GM18502 (cell line): ENCODE data around the gene PRRT3.
"Not testable (repeated sequence)": the region's sequence is repeated elsewhere in the genome, so short reads cannot be mapped to it uniquely, and the experiment has no call there.

Experiments
- ATAC-seq: cut with Tn5 transposase; IDR thresholded peaks from one replicate; pipeline ENCODE4 v1.9.1; 2021; ENCODE audit warnings: mild to moderate bottlenecking; ENCODE audit not compliant: unreplicated experiment, poor library complexity

PRRT3 gene

DNA sequence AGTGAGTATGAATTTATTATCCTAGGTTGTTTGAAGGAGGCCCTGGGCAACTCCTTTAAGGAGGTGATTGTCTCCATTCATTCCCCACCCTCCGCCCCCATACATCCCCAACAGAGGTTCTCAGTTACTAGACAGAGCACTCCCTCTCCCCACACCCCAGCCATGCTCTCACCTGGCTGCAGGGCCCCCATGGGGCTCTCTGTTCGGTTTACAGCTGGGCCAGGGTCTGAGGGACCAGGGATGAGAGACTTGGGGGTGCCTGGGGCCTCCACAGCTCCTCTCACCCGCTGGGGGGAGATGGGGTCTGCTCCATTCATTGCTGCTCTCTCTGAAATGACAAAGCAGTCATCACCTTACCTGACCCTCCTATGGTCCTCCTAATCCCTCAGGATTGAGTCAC is 3.6 kb downstream of the PRRT3 start:
- no peak for ATAC-seq

DNA sequence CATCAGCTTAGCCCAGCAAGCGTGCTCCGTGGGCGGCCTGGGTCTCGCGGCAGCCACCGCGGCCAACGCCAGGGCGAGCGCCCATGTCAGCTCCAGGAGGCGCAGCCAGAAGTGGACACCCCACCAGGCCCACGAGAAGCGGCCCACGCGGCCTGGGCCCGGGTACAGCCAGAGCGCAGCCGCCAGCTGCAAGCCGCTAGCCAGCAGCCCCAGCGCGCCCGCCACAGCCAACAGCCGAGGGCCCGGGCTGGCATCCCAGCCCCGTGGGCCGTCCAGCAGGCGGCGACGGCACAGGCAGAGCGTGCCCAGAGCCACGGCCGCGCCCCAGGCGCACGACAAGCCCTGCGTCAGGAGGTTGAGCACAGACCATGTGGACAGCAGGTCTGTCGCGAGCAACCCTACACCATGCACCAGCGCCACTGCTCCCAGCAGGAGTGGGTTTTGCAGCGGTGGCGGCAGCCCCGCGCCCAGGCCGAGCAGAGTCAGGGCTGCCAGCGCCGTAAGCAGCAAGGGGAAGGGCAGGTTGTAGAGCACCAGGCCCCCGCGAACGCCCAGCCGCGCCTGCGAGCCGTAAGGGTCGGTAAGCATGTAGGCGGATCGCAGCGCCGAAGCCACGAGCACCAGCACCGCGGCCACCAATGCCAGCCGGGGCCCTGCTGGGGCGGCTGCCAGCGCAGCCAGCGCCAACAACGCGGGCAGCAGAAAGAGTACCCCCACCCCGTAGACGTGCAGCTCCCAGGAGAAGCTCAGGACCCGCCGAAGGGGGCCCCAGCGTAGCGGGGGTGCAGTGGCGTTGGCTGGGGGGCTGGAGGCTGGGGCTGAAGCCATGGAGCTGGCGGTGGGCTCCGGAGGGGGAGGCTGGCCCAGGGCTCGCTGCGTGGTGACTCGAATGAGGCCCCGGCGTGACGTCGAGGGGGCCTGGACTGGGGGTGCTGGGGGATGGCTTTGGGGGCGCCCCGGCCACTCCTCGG is 4.9 kb downstream of the PRRT3 start:
- no peak for ATAC-seq

DNA sequence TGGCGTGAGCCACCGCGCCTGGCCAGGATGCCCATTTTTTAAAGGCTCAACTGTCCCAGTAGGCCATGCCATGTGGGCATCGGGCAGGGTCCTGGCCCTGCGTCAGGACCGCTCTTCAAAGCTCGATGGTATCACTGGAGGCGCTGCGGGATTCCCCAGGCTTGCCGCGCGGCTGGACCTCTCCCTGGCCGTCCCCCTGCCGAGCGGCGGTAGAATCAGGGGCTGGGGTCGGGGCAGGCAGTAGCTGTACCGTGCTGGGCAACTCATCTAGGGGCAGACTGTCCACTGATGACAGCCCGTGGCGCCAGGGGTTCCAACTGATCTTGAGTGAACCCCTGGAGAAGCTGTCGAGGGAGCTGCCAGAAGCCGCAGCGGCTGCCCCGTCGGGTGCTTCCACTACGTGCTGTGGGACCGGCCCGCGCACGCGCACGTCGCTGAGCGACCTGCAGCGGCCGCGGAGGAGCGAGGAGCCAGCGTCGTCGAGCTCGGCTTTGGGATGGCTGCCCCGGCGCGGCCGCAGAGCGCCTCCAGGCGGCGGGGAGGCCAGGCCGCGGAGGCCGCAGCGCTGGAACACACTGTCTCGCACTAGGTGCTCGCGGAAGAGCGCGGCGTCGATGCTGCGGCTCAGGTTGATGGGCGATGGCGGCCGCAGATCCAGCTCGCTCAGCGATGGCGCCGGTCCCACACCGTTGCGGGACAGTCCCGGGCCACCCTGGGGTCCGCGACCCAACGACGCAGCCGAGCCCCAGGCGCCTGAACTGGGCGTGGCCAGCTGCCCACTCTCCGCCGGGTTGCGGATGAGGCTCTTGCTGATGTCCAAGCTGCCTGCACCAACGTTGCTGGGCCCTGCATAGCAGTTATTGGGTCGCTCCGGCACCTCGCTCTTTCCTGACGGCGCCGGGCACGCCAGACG is 5.8 kb downstream of the PRRT3 start:
- no peak for ATAC-seq

DNA sequence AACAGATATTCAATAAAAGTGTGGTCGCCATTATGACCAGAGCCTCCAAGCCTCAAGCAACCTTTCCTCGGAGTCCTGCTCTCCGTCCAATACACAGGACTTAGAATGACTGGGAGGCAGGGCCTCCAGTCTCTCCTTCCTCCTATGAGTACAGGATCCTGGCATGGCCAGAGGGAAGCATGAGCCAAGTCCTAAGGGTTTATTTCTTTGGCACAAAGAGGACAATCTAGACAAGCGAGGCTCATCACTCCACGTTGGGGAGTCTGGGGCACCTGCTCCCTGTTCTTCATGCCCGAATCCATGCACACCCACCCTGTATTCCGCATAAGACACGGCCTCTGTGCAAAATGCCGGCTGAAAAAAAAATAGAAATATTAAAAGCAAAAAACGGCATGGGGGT is 6.8 kb downstream of the PRRT3 start:
- no peak for ATAC-seq

DNA sequence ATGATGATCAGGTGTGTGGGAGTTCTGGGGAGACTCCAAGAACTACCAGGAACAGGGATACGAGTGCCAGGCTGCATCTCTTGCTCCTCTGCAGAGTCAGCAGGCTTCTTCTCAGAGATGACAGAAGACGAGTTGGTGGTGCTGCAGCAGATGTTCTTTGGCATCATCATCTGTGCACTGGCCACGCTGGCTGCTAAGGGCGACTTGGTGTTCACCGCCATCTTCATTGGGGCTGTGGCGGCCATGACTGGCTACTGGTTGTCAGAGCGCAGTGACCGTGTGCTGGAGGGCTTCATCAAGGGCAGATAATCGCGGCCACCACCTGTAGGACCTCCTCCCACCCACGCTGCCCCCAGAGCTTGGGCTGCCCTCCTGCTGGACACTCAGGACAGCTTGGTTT is 7.9 kb downstream of the PRRT3 start:
- ATAC-seq, result no peak

DNA sequence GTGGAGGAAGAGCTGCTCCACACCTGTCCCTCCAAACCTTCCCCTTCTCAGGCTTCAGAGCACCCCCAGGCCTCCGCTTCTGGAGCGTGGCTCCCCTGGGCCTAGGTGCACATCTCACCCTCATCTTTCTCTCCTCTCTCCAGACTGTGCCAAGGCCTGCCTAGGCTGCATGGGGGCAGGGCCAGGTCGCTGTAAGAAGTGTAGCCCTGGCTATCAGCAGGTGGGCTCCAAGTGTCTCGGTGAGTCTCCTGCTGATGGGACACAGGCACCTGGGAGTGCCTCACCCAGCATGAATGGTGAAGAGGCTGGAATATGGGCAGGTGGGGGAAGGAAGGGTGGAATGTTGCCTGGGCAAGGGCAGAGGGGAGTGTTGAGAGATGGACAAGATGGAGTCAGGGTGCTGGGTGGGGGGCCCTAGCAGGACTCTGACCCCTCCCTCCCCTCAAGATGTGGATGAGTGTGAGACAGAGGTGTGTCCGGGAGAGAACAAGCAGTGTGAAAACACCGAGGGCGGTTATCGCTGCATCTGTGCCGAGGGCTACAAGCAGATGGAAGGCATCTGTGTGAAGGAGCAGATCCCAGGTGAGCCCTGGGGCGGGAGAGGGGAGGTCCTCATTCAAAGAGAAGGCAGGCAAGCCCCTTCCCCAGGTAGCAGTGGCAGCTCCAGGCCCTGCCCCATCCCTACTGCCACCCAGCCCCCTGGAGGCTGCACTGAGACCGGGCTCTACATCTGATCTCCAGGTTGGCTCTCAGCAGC is 9.1 kb downstream of the PRRT3 start:
- ATAC-seq, result no peak

DNA sequence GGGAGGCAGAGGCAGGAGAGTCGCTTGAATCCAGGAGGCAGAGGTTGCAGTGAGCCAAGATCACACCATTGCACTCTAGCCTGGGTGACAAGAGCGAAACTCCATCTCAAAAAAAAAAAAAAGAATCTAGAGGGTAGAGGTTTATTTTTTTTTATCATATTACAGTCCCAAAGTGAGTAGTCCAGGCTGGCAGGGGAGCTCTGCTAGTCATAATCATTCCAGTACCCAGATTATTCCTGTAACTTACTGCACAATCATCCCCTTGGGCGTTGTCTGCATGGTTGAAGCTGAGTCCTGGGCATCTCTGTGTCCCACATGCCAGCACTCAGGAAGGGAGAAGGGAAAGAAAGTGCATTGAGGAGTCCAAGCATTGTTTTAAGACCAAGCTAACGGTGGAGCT is 10.0 kb downstream of the PRRT3 start:
- ATAC-seq, result no peak

DNA sequence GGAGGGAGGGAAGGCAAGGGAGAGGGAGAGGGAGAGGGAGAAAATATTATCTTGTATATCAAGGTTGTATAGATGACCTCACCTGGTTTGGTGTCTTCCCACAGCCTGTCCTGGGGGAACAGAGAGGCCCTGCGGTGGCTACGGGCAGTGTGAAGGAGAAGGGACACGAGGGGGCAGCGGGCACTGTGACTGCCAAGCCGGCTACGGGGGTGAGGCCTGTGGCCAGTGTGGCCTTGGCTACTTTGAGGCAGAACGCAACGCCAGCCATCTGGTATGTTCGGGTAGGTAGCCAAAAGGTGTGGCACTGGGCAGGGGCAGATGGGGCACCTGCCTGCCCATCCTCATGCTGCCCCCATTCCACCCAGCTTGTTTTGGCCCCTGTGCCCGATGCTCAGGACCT is 11.5 kb downstream of the PRRT3 start:
- ATAC-seq, result no peak

DNA sequence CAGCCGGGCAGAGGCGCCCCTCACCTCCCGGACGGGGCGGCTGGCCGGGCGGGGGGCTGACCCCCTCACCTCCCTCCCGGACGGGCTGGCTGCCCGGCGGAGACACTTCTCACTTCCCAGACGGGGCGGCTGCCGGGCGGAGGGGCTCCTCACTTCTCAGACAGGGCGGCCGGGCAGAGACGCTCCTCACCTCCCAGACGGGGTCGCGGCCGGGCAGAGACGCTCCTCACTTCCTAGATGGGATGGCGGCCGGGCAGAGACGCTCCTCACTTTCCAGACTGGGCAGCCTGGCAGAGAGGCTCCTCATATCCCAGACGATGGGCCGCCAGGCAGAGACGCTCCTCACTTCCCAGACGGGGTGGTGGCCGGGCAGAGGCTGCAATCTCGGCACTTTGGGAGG is 12.3 kb downstream of the PRRT3 start:
- ATAC-seq, result not testable (repeated sequence)

DNA sequence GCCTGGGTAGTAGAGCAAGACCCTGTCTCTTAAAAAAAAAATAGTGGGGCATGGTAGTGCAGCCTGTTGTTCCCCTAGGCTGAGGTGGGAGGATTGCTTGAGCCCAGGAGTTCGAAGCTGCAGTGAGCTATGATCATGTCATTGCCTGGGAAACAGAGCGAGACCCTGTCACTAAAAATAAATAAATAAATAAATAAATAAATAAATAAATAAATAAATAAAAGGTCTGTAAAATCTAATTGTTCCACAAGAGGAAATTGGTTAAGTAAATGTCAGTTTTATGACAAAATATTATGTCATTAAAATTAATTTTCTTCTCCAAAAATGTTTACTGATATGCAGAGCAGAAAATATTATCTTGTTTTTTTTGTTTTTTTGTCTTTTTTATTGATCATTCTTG is 13.2 kb downstream of the PRRT3 start:
- no peak for ATAC-seq

DNA sequence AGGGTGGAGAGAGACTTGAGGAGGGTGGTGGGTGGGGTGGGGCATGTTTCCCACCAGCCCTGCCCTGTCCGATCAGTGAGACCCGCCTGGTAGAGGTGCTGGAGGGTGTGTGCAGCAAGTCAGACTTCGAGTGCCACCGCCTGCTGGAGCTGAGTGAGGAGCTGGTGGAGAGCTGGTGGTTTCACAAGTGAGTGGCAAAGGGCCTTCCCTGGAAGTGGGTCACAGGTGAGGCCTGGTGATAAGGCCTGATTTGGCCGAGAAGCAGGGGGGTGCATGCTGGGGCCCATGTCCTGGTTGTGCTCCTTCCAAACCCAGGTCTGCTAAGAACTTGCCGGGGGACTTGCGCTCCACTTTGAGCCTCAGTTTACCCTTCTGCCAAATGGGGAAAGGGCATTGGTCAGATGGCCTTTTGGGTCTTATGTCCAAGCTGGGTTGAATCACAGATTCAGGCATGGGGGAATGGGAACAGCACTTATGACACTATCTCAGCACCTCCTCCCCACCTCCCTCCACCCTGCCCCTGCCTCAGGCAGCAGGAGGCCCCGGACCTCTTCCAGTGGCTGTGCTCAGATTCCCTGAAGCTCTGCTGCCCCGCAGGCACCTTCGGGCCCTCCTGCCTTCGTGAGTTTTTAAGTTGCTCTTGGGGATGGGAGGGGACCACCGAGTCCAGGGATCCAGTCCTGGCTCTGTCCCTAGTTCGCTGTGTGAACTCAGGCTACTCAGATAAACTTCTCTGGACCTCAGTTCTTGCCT is 14.5 kb downstream of the PRRT3 start:
- ATAC-seq, result no peak

DNA sequence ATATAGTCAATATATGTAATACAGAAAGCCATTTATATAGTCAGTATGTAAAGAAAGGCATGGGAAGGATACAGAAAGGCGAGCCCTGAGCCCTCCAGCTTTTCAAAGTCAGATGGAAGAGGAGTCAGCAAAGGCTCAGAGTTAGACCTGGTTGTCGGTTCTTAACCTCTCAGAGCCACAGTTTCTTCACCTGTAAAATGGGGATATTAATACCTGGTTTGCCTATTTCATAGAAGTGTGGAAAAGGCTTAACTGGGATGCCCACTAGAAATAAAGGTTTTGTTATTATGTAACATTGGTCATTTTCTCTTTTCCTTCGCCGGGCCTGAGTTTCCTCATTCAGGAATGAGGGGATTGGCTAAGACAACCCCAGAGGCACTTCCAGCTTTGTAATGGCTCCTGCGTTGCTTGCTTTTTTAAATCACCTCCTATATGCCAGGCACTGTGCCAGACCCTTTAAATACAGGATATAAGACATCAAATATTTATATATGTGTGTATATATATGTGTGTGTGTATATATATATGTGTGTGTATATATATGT is 16.2 kb downstream of the PRRT3 start:
- ATAC-seq, result no peak

DNA sequence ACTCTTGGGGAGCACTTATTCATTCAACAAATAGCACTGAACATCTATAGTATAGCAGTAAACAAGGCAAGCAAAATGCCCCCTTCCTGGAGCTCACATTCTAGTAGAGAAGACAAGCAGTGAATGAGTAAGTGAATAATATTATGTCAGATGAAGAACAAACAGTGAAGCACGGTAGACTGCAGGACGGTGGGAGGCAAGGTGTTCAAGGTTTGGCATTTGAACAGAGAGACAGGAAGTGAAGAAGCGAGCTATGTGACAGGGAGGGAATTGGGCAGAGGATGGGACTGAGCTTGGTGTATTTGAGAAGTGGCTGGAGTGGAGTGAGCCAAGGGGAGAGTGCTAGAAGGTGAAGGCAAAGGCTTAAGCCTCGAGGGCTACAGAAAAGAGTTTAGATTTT is 17.2 kb downstream of the PRRT3 start:
- no peak for ATAC-seq

DNA sequence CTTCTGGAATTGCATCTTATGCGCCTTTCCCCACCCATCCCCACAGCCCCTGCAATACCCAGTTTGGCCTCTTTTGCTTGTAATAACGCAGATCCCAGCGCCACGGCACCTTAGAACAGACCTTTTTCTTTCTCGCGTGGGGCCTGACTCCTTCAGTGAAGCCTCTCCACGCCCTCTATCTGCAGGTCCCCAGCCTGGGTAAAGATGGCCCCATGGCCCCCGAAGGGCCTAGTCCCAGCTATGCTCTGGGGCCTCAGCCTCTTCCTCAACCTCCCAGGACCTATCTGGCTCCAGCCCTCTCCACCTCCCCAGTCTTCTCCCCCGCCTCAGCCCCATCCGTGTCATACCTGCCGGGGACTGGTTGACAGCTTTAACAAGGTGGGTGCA is 18.0 kb downstream of the PRRT3 start:
- peak; percentile 1 for ATAC-seq

DNA sequence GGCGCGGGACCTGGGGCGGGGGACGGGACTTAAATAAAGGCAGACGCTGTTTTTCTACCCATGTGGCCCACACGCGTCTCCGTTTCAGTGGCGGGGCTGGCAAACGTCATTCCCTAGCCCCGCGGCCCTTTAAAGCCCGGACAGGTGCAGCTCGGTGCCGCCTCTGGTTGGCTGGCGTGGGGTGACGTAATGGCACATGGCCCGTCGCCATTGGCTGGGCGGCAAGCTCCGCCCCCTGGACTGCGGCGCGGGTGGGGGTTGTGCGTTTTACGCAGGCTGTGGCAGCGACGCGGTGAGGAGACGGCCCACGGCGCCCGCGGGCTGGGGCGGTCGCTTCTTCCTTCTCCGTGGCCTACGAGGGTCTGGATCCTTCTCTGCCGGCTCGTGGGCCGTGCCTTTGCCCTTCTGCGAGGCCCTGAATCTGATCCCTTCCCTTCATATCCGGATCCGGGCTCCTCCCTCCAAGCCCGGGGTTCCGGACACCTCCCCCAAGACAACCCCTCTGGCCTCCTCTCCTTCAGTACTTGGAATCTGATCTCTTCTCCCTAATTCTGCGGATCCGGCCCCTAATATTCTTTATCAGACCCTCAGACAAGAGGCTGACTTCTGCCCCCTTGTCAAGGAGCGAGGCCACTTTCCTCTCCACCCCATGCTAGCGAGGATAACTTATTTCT is 18.5 kb downstream of the PRRT3 start, which contains the start of gene CRELD1:
TSS of gene CRELD1 (plus strand) at position 274 of the 674 bp plus-strand sequence. CDS start 605 bp downstream, outside the sequence.
- ATAC-seq, result peak; percentile 91

DNA sequence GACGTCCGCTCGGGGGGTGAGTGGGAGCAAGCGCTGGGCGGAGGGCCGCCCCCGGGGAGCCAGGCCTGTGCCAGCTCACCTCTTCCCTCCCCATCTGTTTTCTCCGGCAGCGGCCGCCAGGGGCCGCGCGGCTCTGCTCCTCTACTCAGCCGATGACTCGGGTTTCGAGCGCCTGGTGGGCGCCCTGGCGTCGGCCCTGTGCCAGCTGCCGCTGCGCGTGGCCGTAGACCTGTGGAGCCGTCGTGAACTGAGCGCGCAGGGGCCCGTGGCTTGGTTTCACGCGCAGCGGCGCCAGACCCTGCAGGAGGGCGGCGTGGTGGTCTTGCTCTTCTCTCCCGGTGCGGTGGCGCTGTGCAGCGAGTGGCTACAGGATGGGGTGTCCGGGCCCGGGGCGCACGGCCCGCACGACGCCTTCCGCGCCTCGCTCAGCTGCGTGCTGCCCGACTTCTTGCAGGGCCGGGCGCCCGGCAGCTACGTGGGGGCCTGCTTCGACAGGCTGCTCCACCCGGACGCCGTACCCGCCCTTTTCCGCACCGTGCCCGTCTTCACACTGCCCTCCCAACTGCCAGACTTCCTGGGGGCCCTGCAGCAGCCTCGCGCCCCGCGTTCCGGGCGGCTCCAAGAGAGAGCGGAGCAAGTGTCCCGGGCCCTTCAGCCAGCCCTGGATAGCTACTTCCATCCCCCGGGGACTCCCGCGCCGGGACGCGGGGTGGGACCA is 19.2 kb downstream of the PRRT3 start:
- ATAC-seq, result peak; percentile 59

DNA sequence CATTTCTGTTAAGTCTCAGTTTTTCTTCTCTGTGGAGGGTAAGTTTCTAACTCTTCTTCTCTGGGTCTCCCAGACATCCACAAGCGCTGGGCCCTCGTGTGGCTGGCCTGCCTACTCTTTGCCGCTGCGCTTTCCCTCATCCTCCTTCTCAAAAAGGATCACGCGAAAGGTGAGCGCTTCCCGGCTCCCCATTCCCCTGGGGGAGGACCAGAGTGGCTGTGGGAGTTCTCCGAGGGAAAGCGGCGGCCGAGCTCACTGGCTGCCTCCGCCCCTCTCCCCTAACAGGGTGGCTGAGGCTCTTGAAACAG is 19.7 kb downstream of the PRRT3 start:
- ATAC-seq, result no peak

DNA sequence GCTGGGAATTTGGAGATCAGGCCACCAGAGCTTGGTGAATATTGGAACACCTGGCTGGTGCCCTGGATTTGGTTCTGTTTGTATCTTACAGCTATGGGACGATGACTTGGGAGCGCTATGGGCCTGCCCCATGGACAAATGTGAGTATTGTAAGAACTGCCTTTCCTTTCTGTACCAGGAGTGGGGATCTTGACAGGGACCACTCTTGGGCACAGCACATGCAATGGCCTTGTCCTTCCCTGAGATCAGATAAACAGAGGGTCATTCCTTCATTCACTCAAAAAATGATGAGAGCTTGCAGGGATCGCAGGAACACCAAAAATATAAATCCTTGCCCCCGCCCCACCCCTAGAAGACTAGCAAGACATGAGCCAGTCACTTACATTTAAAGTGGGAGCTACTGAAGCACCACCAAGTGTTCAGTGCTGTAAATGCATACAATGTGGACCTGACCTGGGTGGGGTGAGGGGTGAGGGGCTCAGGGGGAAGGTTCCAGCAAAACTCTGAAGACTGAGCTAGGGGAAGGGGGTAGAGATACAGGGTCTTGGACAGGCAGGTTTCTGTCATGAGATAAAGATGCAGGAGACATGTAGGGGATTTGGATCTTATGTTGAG is 21.3 kb downstream of the PRRT3 start:
- no peak for ATAC-seq
